PFSK-1 (cell line): ENCODE measurements around the gene CTNS.

ENCODE experiments used
- FOXP2 ChIP-seq: optimal IDR thresholded peaks from 2 replicates; pipeline ENCODE3; 2011; ENCODE audit warnings: borderline replicate concordance, control low read depth, inconsistent platforms; ENCODE audit not compliant: insufficient read depth; ENCODE audit errors: extremely low read length, extremely low read depth
- POLR2AphosphoS5 ChIP-seq: IDR thresholded peaks from 2 replicates; pipeline ENCODE4 v1.6.1; 2012; ENCODE audit warnings: low read depth, mild to moderate bottlenecking, control low read depth, low read length, moderate library complexity
- REST ChIP-seq, 2 experiments: IDR thresholded peaks; 2 replicates each; pipeline versions ENCODE4 v1.6.1 to v1.8.0; 2011 to 2012; ENCODE audit warnings: low read depth in 2 of 2, low read length in 2 of 2, control low read depth in 1 of 2, inconsistent platforms in 1 of 2, mild to moderate bottlenecking in 1 of 2, moderate library complexity in 1 of 2; ENCODE audit not compliant: insufficient read depth in 1 of 2
- SIN3A ChIP-seq: IDR thresholded peaks from 2 replicates; pipeline ENCODE4 v1.6.1; 2012; ENCODE audit warnings: mild to moderate bottlenecking, low read length, moderate library complexity, borderline replicate concordance; ENCODE audit not compliant: insufficient read depth
- TAF1 ChIP-seq: IDR thresholded peaks from 2 replicates; pipeline ENCODE4 v1.6.1; 2012; ENCODE audit warnings: low read length, control low read depth, borderline replicate concordance; ENCODE audit not compliant: insufficient read depth

Gene CTNS

GRCh38 chr17:3695723-3696411 is 59.3 kb downstream of the CTNS start, which contains the start of gene P2RX5:
P2RX5 (minus strand) TSS chr17:3696155; CDS start chr17:3696005, 150 bp downstream.
- TF ChIP-seq REST (IDR thresholded peaks at IDR 0.05; ENCODE audit: insufficient read depth in 1 of 2, low read depth in 2 of 2, low read length in 2 of 2), result peak in 1 of 2 experiments; percentile 56; a peak in 1 of 4 replicates
- no peak for TF ChIP-seq FOXP2

GRCh38 chr17:3697103-3697476 is 60.5 kb downstream of the CTNS start:
- no peak for TF ChIP-seq POLR2AphosphoS5
- TF ChIP-seq FOXP2, result no peak
- no peak for TF ChIP-seq SIN3A
- no peak for TF ChIP-seq REST (IDR thresholded peaks at IDR 0.05; ENCODE audit: insufficient read depth in 1 of 2, low read depth in 2 of 2, low read length in 2 of 2)
- TF ChIP-seq TAF1, result no peak

- TF ChIP-seq FOXP2 (no peak), POLR2AphosphoS5 (no peak), REST (IDR thresholded peaks at IDR 0.05; ENCODE audit: insufficient read depth in 1 of 2, low read depth in 2 of 2, low read length in 2 of 2) (no peak), TAF1 (no peak), SIN3A (no peak)
These were observed 61.6 kb downstream of the CTNS start for GRCh38 chr17:3698139-3698538.

- TF ChIP-seq FOXP2 (no peak), SIN3A (no peak), POLR2AphosphoS5 (no peak), REST (IDR thresholded peaks at IDR 0.05; ENCODE audit: insufficient read depth in 1 of 2, low read depth in 2 of 2, low read length in 2 of 2) (no peak), TAF1 (no peak)
These were observed 63.4 kb downstream of the CTNS start for GRCh38 chr17:3699951-3700350.

- TF ChIP-seq FOXP2 (no peak), REST (IDR thresholded peaks at IDR 0.05; ENCODE audit: insufficient read depth in 1 of 2, low read depth in 2 of 2, low read length in 2 of 2) (no peak), SIN3A (no peak), POLR2AphosphoS5 (no peak), TAF1 (no peak)
These were observed 68.6 kb downstream of the CTNS start for GRCh38 chr17:3704931-3705717.
